Fibroblast of lung (primary cell): ENCODE data around the gene NCAPD2. TPM values are rescaled to one million over a fixed set of nuclear protein-coding genes. Genes with fewer than 3 reads are reported as not detected.

Experiments used
- DNase-seq, 2 donors: peaks; one replicate each; pipeline versions ENCODE4 v3.0.0 to v3.0.0-alpha.2; 2010; ENCODE audit warnings: low read depth in 2 of 2
- H2AFZ ChIP-seq: 2 replicates; pipeline ENCODE4 v1.5.1; 2012; ENCODE audit warnings: low read length, control low read depth, inconsistent platforms
- H3K27ac ChIP-seq: 2 replicates; pipeline ENCODE4 v1.5.1; 2011; ENCODE audit warnings: low read length, control low read depth; ENCODE audit not compliant: insufficient read depth
- H3K27me3 ChIP-seq: 2 replicates; pipeline ENCODE4 v1.5.1; 2011; ENCODE audit warnings: mild to moderate bottlenecking, low read length; ENCODE audit not compliant: control insufficient read depth, insufficient read depth
- H3K36me3 ChIP-seq: 2 replicates; pipeline ENCODE4 v1.5.1; 2011; ENCODE audit warnings: low read length; ENCODE audit not compliant: control insufficient read depth, insufficient read depth
- H3K4me1 ChIP-seq: 2 replicates; pipeline ENCODE4 v1.5.1; 2011; ENCODE audit warnings: low read length; ENCODE audit not compliant: control insufficient read depth, insufficient read depth; ENCODE audit errors: extremely low read depth
- H3K4me2 ChIP-seq: 2 replicates; pipeline ENCODE4 v1.5.1; 2011; ENCODE audit warnings: low read length, control low read depth; ENCODE audit not compliant: insufficient read depth; ENCODE audit errors: extremely low read depth
- H3K4me3 ChIP-seq, 4 experiments: fragments of 200-600 bp in 1 of 4; sonication (generic) in 1 of 4; replicated peaks in 1 of 4; 2 replicates each; pipeline ENCODE4 v1.5.1; 2011 to 2016; ENCODE audit warnings: low read length in 4 of 4, low read depth in 3 of 4, mild to moderate bottlenecking in 3 of 4, control low read depth in 2 of 4, inconsistent platforms in 1 of 4, mixed read lengths in 1 of 4; ENCODE audit not compliant: insufficient read depth in 1 of 4; ENCODE audit errors: control extremely low read depth in 1 of 4
- H3K79me2 ChIP-seq: 2 replicates; pipeline ENCODE4 v1.5.1; 2012; ENCODE audit warnings: mild to moderate bottlenecking, low read length, inconsistent platforms; ENCODE audit not compliant: control insufficient read depth, insufficient read depth
- H3K9ac ChIP-seq: 2 replicates; pipeline ENCODE4 v1.5.1; 2011; ENCODE audit warnings: mild to moderate bottlenecking, low read length, control low read depth; ENCODE audit not compliant: insufficient read depth
- H3K9me3 ChIP-seq: 2 replicates; pipeline ENCODE4 v1.5.1; 2012; ENCODE audit warnings: low read depth, low read length; ENCODE audit not compliant: control insufficient read depth, insufficient read depth
- H4K20me1 ChIP-seq: 2 replicates; pipeline ENCODE4 v1.5.1; 2011; ENCODE audit warnings: low read length; ENCODE audit not compliant: control insufficient read depth, insufficient read depth; ENCODE audit errors: extremely low read depth
- EZH2 ChIP-seq: IDR thresholded peaks from 2 replicates; pipeline ENCODE4 v1.5.1; 2012; ENCODE audit warnings: low read length, control low read depth, mild to moderate bottlenecking; ENCODE audit errors: missing control alignments
- polyA plus RNA-seq, 2 donors: library from polyadenylated mRNA; depleted of rRNA in 1 of 2; stranded (reverse) in 1 of 2; unstranded in 1 of 2; fragments of >200 nt; gene quantifications; 2 replicates each; pipeline ENCODE4 v1.2.1, GENCODE V29; 2011 to 2012; ENCODE audit warnings: missing spikeins in 1 of 2
- total RNA-seq: library from RNA; depleted of rRNA; stranded (reverse); fragments of >200 nt; gene quantifications from 2 replicates; pipeline ENCODE4 v1.2.1, GENCODE V29; 2014
- TF ChIP-seq, protein P1 (sequence below), 2 donors: IDR thresholded peaks in 1 of 2; conservative IDR thresholded peaks in 1 of 2; 1 replicate in 1 of 2; 2 replicates in 1 of 2; pipeline ENCODE4 v1.5.1; 2011 to 2012; ENCODE audit warnings: low read length in 2 of 2, control low read depth in 1 of 2, inconsistent platforms in 1 of 2, low read depth in 1 of 2, mild to moderate bottlenecking in 1 of 2

The NCAPD2 gene
- total and polyA plus RNA-seq, 2 donors (not counting 1 experiment from before 2014, with no cell fraction given), result 17.2 to 42.3 TPM

DNA sequence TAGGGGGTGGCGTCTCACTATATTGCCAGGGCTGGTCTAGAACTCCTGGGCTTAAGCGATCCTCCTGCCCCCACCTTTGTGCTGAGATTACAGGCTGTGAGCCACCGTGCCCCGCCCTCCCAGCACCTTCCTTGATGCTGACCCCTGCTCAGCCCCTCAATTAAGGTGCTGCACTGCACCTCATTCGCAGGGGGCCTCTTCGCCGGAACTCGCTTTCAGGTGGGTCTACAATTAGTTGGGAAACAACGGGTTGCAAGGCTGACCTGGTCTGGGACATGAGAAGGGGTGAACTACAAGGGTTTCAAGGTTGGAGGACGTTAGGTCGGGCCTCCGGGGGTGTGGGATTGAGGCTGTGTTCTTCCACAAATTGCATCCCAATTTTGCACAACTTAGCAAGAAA is 75.4 kb downstream of the NCAPD2 start:
- no peak overlapping the region for H3K4me2 ChIP-seq
- no peaks in the 10 kb centered on the region for H3K9me3 ChIP-seq
- peaks cover 19% of the 10 kb centered on the region for H3K79me2 ChIP-seq

DNA sequence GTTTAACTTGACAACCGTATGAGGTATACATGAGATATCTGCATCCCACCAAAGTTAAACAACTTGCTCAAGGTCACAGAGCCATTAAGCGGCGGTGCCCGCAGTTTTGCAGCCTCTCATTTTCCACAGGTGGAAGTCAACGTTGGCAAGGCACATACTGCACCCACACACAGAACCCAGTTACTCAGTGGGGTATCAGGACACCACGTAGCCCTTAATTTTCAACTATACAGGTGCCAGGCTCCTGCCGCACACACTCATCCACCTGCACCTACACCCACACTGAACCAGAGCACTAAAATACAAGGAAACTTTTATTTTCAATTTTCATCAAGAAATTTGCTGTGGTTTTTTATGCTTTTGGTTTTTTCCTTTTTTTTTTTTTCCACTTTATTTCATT is 75.9 kb downstream of the NCAPD2 start:
- H2AFZ ChIP-seq, result no peak overlapping the region
- no peaks in the 10 kb centered on the region for H3K9me3 ChIP-seq
- H3K4me2 ChIP-seq, result no peak overlapping the region
- H3K27me3 ChIP-seq, result no peaks in the 10 kb centered on the region
- H3K9ac ChIP-seq, result no peak overlapping the region
- no peaks in the 10 kb centered on the region for H4K20me1 ChIP-seq
- peaks cover 7% of the 10 kb centered on the region for H3K36me3 ChIP-seq
- no peak overlapping the region for H3K4me3 ChIP-seq
- no peak overlapping the region for H3K27ac ChIP-seq
- peaks cover 19% of the 10 kb centered on the region for H3K79me2 ChIP-seq
- TF ChIP-seq, protein P1, sequence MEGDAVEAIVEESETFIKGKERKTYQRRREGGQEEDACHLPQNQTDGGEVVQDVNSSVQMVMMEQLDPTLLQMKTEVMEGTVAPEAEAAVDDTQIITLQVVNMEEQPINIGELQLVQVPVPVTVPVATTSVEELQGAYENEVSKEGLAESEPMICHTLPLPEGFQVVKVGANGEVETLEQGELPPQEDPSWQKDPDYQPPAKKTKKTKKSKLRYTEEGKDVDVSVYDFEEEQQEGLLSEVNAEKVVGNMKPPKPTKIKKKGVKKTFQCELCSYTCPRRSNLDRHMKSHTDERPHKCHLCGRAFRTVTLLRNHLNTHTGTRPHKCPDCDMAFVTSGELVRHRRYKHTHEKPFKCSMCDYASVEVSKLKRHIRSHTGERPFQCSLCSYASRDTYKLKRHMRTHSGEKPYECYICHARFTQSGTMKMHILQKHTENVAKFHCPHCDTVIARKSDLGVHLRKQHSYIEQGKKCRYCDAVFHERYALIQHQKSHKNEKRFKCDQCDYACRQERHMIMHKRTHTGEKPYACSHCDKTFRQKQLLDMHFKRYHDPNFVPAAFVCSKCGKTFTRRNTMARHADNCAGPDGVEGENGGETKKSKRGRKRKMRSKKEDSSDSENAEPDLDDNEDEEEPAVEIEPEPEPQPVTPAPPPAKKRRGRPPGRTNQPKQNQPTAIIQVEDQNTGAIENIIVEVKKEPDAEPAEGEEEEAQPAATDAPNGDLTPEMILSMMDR (conservative IDR thresholded peaks at IDR 0.05 in 1 of 2, IDR thresholded peaks at IDR 0.05 in 1 of 2; ENCODE audit: low read depth in 1 of 2, low read length in 2 of 2), result no peak
- no peak for TF ChIP-seq EZH2
- no peaks in the 10 kb centered on the region for H3K4me1 ChIP-seq
- DNase-seq, result no peak

More for the DNA sequence above, 75.4 kb downstream of the NCAPD2 start:
- TF ChIP-seq, protein P1 (conservative IDR thresholded peaks at IDR 0.05 in 1 of 2, IDR thresholded peaks at IDR 0.05 in 1 of 2; ENCODE audit: low read depth in 1 of 2, low read length in 2 of 2), result no peak
- no peak for TF ChIP-seq EZH2
- peaks cover 7% of the 10 kb centered on the region for H3K36me3 ChIP-seq
- no peak overlapping the region for H3K4me3 ChIP-seq
- H3K9ac ChIP-seq, result no peak overlapping the region
- no peaks in the 10 kb centered on the region for H3K4me1 ChIP-seq
- H4K20me1 ChIP-seq, result no peaks in the 10 kb centered on the region
- no peak for DNase-seq
- H3K27ac ChIP-seq, result no peak overlapping the region
- H2AFZ ChIP-seq, result no peak overlapping the region
- H3K27me3 ChIP-seq, result no peaks in the 10 kb centered on the region

DNA sequence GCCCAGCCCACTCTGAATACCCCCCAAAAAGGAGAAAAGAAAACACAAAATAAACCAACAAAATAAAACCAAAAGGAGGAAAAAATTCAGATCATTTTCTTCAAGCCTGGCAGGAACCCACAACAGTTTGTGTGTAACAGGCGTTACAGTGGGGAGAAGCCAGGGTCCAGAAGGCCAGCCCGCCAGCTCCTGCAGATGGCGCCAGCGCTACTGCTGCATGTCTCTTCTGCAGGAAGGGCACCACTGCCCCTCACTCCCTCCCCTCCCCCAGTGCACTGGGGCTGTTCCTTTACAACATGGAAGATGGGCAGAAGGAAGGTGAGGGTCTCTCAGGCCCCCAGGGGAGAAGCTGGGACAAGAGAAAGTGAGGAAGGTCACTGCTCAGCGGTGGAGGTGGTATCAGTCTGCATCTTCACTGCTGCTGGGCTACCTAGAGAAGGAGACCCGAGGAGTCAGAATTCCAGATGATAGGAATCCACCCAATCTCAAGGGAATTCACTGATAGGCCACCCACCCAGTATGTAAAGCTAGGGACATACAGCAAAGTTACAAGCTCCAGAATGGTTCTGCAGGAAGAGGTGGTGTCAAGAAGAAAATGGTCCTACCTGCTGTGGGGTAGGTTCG is 76.5 kb downstream of the NCAPD2 start:
- Histone ChIP-seq H4K20me1 (no peaks in the 10 kb centered on the region), H3K4me1 (no peaks in the 10 kb centered on the region), H3K4me2 (no peak overlapping the region), H3K9ac (no peak overlapping the region), H3K27ac (no peak overlapping the region), H3K9me3 (no peaks in the 10 kb centered on the region), H3K79me2 (peaks cover 19% of the 10 kb centered on the region), H2AFZ (no peak overlapping the region), H3K4me3 (no peak overlapping the region), H3K27me3 (no peaks in the 10 kb centered on the region), H3K36me3 (peaks cover 7% of the 10 kb centered on the region)
- DNase-seq, result peak; percentile 29 to 36
- TF ChIP-seq, protein P1 (conservative IDR thresholded peaks at IDR 0.05 in 1 of 2, IDR thresholded peaks at IDR 0.05 in 1 of 2; ENCODE audit: low read depth in 1 of 2, low read length in 2 of 2), result peak in 1 of 2 donors; percentile 55
- TF ChIP-seq EZH2, result no peak
